WI38 (cell line): ENCODE data around the gene NPAS2.

Experiments used
- H3K4me3 ChIP-seq: 2 replicates; pipeline ENCODE4 v1.5.1; 2011; ENCODE audit warnings: low read depth, mild to moderate bottlenecking, control low read depth, low read length
- CTCF ChIP-seq: IDR thresholded peaks from 2 replicates; pipeline ENCODE4 v1.5.1; 2012; ENCODE audit warnings: low read depth, mild to moderate bottlenecking, control low read depth, low read length

Gene NPAS2

GRCh38 chr2:100889286-100889685 lies 69.3 kb downstream of the NPAS2 start:
- H3K4me3 ChIP-seq, result no peak overlapping the region
- TF ChIP-seq CTCF, result no peak

- no peak overlapping the region for H3K4me3 ChIP-seq
- TF ChIP-seq CTCF, result no peak
Measured at GRCh38 chr2:100891906-100892642, 72.1 kb downstream of the NPAS2 start.

GRCh38 chr2:100893392-100894104 lies 73.6 kb downstream of the NPAS2 start:
- TF ChIP-seq CTCF, result no peak
- no peak overlapping the region for H3K4me3 ChIP-seq

- no peak for TF ChIP-seq CTCF
- no peak overlapping the region for H3K4me3 ChIP-seq
Measured at GRCh38 chr2:100894105-100894795, 74.3 kb downstream of the NPAS2 start.

- H3K4me3 ChIP-seq, result no peak overlapping the region
- no peak for TF ChIP-seq CTCF
Measured at GRCh38 chr2:100894796-100895156, 74.8 kb downstream of the NPAS2 start.

- no peak for TF ChIP-seq CTCF
- H3K4me3 ChIP-seq, result no peak overlapping the region
Measured at GRCh38 chr2:100895402-100895801, 75.5 kb downstream of the NPAS2 start.
